VCaP (cell line): ENCODE results near the gene PHACTR1.

Source experiments
- H3K27ac ChIP-seq: fragments of 450-650 bp; 2 replicates; pipeline ENCODE4 v1.5.1; 2017
- CTCF ChIP-seq: fragments of 450-650 bp; conservative IDR thresholded peaks from 2 replicates; pipeline ENCODE4 v1.5.1; 2017; ENCODE audit warnings: mild to moderate bottlenecking, moderate library complexity

PHACTR1 gene

GRCh38 chr6:13273931-13274706, 557.6 kb downstream of the PHACTR1 start:
- TF ChIP-seq CTCF = no peak
- H3K27ac ChIP-seq = no peak overlapping the region

- TF ChIP-seq CTCF = no peak
- H3K27ac ChIP-seq = no peak overlapping the region
Measured at GRCh38 chr6:13274707-13275434, 558.3 kb downstream of the PHACTR1 start.

DNA sequence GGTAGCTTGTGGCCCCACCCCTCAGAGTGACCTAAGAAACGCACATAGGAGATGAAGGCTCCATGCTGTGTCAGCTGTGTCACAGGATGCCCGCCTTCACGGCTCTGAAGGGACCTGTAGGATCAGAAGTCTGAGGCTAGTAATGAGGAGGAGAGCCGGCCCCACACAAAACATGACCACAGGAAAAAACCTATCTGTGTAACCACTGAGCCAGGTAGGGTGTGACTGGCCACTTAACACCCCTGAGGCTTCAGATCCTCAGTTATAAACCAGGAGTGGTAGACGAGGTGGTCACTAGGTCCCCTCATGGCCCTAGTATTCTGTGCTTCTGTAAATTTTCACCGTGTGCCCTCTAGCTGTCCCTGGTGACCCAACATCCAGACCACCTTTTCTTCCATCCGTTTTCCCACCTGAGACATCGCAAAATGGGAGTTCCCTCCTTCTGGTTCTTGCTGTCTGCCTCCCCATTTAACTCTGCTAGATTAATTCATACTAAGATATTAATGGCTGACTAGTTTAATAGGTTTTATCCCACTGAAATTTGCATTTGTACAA, 558.9 kb downstream of the PHACTR1 start:
- no peak overlapping the region for H3K27ac ChIP-seq
- TF ChIP-seq CTCF = no peak

DNA sequence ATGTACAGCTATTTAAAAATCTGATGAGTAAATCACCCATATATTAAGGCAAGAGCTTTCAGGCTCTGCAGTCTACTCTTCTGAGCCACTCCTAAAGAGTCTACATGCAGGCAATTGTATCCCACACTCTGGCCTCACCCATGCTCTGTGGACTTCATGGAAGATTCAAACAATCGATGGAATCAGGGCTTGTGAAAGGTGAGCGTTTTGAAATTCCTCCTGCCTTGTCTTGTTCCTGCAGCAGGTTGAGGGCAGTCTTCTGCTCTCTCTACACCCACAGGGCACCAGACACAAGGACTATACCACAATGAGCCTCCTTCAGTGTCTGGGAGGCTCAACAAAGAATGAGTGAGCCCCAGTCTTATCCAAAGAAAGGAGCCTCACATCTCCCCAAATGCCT, 560.7 kb downstream of the PHACTR1 start:
- no peak for TF ChIP-seq CTCF

GRCh38 chr6:13278164-13278563, 561.6 kb downstream of the PHACTR1 start:
- 0 out of 2 replicates have a peak, but pooled peaks have one; percentile 7 for TF ChIP-seq CTCF
- no peak overlapping the region for H3K27ac ChIP-seq

More for the DNA sequence above, 560.7 kb downstream of the PHACTR1 start:
- H3K27ac ChIP-seq = no peak overlapping the region

DNA sequence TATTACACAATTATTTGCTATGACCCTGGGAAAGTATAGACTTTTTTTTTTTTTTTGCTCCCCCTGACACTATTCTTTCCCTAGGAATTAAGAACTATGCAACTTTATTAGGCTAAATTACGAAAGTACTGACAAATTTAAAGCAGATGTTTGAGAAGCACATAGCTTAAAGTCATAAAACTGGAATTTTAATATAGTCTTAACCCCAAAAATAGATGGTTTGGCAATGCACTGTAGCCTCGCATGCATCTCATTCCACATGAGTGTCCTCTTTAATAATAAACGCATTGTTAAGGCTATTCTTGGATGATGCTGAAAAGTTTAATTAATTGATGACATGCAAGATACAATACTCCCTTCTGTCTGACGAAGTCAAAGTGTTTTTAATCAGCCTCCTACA, 562.4 kb downstream of the PHACTR1 start:
- TF ChIP-seq CTCF = no peak
- H3K27ac ChIP-seq = no peak overlapping the region

DNA sequence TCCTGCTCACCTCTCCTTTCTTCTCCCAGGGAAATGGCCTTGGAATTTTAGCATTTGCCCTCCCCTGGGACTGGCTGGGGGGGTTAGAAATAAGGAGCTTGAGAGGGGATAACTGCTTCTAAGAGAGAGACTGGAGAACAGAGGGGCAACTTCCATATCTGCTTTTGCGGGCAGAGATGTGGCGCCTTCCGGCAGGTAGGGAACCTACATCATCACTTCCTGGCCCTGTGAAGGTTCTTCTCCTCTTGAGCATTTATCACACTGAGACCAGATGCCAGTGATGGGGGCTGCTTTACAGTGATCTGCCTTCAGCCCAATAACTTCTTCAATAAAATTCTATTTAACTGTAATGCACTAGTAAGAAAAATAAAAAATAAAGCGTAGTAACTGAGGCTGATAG, 563.7 kb downstream of the PHACTR1 start:
- H3K27ac ChIP-seq = no peak overlapping the region
- no peak for TF ChIP-seq CTCF
